GM18909 (cell line): ENCODE data around the gene TENT4B.

ENCODE experiments used
- ATAC-seq: cut with Tn5 transposase; IDR thresholded peaks from one replicate; pipeline ENCODE4 v1.9.1; 2021; ENCODE audit warnings: mild to moderate bottlenecking; ENCODE audit not compliant: unreplicated experiment, poor library complexity

The TENT4B gene

DNA sequence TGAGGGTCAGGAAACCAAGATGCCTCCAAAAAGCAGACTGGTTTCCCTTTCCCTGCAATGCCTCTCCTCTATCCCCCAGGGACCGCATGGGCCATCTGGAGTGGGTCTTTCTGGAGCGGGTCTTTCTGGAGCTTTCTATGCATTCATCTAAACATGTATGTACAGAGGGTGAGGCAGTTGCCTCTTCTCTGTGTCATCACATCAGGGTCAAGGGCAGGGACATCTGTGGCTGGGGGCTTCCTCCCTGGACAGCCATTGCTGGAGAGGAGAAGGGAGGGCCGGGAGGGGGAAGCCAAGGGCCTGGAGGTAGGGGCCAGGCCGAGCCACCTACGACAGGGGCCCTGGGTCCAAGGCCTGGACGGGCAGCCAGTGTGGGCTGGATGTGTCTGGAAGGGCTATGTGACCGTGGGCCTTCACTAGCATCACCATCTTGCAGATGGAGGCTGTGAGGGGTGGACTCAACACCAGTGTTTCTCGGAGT is 114.1 kb downstream of the TENT4B start:
- ATAC-seq, result no peak

DNA sequence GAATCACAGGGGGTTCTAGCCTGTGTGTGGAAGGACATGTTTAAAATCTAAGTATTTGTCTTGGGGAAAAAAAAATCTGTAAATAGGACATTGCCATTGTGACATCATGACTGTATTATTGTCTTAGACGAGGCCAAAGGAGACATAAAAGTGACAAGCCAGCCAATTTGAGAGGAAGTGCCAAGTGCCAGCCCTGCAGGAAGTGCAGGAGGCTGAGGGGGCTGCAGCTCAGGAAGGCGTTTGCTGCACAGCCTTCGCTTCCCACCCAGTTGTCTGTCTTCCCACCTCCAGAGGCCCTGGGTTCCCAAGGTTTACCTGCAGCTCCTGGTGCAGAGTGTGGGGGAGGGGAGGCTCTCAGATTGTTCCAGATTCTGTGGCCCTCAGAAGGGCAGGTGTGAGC is 114.5 kb downstream of the TENT4B start:
- ATAC-seq, result no peak

DNA sequence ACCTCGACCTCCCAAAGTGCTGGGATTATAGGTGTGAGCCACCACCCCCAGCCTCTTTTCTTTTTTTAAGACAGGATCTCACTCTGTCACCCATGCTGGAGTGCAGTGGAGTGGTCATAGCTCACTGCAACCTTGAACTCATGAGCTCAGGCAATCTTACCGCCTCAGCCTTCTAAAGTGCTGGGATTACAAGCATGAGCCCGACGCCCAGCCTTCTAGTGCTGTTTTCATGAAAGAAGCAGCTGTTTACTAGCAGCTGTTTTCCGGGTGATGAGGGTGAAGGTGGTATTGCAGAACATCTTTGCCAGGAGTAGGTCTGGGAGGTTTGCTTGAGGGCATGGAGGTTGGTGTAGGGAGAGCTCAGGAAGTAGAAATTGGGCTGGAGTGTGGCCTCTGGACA is 115.2 kb downstream of the TENT4B start:
- no peak for ATAC-seq

DNA sequence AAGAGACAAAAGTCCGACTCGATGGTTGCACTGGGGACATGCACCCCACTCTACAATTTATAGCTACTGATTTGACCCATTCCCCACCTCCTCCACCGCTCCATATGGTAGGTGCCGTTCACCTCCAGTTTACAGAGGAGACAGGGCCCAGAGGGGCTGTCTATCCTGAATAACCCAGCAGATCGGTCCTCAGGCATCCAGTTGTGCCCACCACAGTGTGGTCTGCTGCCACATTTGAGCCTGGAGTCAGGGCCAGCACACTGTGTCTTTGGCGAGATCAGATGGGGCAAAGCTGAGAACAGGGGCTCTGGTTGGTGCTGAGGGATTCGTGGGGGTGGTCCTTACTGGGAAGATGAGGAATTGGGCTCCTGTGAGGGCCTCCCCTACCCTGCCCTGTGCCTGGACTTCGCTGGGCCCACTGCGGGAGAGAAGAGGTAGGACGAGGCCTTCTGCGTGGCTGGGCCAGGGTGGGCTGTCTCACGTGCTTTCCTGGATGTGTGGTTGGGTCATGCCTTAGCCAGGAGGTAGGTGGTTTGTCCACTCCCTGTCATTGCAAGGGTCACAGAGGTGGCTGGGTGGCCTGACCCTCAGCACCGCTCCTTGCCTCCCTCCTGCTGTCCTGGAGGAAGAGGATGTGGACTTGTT is 116.1 kb downstream of the TENT4B start:
- ATAC-seq, result no peak

DNA sequence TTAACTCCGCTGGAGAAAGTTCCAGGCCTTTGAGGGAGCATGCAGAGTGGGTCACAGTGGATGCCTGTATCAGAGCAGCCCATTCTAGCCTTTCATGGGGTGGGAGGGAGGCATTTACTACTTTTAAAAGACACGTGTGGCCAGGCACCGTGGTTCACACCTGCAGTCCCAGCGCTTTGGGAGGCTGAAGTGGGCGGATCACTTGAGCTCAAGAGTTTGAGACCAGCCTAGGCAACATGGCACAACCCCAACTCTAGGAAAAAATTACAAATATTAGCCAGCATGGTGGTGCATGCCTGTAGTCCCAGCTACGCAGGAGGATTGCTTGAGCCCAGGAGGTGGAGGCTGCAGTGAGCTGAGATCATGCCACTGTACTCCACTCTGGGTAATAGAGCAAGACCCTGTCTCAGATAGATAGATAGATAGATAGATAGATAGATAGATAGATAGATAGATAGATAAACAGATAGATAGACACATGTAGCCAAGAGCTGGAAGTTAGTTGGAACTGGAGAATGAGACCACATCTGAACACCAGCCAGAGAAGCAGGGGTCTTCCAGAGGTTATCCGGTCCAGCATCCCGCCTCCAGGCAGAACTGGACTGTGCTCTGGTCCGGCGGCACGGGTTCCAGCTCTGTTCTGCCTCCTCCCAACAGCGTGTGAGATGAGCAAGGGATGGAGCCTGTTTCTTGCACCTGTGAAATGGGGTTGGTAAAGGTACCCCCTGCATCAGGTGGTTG is 116.8 kb downstream of the TENT4B start:
- ATAC-seq, result no peak

DNA sequence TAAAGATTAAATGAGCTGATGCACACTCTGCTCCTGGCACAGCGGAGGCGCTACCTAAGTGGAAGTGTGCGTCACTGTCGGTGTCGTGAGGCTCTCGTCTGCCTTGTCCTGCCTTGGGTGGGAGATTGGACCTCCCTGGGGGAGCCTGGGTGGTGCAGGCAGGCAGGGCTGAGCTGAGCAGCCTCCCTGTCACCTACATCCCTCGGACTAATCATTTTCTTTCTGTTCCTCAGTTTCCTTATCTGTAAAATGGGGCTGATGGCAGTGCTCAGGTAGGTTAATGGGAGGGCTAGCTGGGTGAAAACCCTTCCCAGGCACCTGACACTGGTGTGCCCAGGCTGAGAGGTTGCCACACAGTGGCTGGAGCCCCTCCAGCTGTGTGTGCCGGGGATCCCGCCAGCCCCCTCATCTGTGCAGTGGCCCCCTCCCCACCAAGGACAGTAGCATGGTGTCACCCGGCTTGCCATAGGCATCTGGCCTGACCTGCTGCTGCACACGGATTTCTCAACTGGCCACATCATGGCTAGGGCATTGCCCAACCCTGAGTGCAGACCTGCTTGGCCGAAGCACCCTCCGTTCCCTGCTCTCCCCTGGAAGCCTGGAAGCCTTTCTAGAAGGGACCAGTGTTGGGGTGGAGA is 117.5 kb downstream of the TENT4B start:
- ATAC-seq, result no peak

DNA sequence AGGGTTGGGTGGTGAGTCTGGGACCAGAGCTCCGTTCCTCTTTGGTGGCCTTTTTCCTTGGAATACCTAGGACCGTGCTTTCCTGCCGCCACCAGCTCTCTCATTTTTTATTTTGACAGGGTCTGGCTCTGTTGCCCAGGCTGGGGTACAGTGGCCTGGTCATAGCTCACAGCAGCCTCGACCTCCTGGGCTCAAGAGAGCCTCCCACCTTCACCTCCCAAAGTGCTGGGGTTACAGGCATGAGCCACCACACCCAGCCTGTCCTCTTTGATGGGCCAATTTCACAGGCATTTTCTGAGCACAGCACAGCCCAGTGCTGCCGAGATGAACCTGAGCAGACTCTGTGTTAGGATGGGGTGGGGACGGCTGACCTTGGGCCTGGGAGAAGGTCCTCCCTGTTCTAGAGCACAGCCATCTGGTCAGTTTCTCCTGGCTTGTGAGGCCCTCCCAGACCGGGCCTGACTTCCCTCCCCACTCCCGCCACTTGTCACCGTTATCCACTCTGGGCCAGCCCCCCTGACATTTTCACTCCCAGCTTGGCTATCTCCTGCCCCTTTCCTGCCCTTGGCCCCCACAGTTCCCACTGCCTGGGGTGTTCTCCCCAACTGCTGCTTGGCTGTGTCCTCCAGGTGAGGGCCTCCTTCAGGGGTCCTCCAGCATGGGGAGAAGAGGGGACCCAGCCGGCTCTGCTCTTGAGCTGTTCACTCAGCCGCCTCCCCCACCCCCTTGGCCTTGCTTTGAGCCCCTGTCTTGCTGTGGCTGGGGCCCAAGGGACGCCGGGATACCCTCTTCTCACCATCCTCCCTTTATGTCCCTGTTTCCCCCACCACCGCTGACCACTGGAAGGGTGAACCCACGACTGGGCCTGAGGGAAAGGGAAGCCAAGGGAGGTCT is 118.3 kb downstream of the TENT4B start:
- ATAC-seq, result no peak

DNA sequence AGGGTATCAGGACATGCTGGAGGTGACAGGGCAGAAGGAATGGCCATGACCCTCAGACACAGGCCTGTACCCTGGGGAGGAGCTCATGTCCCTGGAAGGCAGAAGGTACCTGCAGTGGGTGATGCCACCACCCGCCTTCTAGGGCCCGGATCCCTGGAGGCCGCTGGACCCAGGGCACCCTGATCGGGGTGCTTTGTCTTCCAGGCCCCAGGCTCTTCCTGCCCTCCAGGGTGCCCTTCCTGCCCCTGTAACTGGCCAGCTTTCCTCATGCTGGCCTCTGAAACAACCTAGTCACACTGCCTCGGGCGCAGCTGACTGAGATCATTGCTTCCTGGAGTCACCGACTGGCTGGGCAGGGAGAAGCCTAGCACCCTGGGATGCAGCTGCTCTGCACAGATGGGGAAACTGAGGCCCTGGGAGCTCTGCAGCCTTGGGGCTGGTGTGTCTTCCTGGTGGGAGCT is 119.0 kb downstream of the TENT4B start:
- no peak for ATAC-seq

DNA sequence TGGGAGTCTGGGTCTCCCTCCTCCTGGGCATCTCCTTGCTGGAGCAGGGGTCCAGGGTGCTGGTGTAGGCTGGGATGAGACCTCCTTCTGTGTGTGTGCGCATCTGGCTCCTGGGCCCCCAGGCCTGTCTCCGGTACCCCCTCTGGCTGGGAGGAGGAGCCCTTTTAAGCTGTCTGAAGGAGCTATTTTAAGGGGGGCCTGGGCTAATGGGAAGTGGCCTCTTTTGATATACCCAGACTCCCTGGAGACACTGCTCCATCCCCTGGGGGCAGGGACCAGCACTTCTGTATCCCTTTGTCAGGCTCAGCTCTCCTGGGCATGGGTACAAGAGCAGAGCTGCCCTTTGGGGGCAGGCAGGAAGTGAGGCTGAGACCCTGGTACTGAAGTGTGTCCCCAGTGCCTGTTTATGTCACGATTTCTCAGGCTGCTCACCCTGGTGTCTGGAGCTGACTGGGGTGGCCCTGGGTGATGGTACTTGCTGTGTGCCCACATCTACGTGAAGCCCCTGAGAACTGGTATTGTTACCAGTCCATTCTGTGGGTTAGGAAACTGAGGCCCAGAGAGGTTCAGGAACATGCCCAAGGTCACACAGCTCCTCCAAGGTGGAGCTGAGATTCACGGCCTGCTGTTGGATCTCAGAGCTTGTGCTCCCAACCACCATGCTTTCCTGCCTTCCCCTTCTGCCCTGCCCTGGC is 119.7 kb downstream of the TENT4B start:
- ATAC-seq, result no peak

DNA sequence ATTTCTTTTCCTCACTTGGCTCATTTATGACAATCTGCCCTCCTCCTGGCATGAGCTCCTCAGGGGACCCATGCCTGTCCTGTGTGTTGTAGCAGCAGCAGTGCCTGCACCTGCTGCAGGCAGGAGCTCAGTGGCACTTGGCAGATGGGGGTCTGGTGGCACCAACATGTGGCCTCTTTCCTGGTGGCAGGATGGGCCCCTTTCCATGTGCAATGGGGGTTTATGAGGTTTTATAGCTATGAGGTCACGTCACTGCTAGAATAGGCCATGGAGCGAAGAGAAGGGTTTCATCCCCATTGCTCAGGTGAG is 120.2 kb downstream of the TENT4B start:
- ATAC-seq, result no peak

DNA sequence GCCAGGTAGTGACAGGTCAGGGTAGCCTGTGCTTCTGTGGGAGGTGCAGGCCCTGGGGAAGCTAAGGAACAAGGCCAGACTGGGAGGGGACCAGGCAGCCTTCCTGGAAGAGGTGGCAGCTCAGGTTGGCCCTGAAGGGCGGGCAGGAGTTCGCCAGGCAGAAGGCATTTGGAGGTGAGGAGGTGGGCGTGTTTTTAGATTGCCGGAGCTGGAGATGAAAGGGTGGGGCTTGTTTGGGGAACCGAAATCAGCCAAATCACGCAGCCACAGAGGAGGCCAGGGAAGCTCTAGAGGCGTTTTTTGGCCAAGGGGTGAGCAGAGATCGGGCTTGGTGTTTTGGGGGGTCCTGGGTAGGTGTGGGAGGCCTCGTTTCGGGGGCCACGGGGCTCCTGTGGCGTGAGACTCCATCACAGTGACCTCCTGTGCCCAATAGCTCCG is 120.8 kb downstream of the TENT4B start:
- ATAC-seq, result peak; percentile 75

DNA sequence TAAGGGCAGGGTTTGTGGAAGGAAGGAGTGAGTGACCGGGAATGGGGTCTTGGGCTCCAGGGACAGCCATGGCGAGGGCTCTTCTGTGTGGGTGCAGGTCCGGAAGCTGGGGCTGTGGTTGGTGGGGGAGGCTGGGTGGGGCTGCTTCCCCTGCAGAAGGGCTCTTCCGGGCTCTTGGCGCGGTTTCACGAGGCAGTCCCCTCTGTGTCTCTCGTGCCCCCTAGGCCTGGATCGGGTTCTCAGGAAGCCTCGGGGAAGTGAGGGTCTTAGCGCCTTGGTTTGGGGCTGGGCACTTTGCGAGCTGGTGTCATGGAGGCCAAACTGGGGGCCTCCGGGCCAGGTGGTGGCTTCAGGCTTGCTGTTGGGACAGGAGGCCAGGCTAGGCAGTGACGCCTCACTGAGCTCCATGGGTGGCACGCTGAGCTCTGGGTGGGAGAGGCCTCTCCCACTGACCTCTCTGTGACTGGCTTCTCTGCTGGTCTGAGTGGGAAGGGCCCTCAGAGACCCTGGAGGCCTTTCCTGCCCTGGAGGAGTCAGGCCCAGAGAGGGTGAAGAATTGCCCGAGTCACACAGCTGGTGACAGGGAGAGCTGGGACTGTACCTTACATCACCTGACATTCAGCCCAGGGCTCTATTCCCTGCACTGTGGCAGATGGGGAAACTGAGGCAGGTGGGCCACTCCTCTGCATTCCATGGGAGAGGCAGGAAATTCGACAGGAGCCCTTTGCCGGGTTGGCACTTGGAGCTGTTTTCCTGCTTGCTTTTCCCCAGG is 121.4 kb downstream of the TENT4B start:
- ATAC-seq, result peak; percentile 43

DNA sequence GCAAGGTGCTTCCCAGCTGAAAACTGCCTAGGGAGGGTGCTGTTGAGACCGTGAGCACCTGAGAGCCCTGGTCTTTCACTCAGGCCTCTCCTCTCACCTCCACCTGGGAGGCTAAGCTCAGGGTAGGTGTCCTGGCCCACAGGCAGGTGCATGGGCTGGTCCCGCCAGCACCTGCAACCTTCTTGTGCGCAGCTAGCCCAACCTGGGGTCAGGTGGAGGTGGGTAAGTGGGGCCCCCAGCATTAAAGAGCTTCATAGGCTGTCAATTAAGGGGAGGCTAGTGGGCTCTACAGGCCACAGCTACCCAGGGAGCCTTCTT is 122.0 kb downstream of the TENT4B start:
- no peak for ATAC-seq

DNA sequence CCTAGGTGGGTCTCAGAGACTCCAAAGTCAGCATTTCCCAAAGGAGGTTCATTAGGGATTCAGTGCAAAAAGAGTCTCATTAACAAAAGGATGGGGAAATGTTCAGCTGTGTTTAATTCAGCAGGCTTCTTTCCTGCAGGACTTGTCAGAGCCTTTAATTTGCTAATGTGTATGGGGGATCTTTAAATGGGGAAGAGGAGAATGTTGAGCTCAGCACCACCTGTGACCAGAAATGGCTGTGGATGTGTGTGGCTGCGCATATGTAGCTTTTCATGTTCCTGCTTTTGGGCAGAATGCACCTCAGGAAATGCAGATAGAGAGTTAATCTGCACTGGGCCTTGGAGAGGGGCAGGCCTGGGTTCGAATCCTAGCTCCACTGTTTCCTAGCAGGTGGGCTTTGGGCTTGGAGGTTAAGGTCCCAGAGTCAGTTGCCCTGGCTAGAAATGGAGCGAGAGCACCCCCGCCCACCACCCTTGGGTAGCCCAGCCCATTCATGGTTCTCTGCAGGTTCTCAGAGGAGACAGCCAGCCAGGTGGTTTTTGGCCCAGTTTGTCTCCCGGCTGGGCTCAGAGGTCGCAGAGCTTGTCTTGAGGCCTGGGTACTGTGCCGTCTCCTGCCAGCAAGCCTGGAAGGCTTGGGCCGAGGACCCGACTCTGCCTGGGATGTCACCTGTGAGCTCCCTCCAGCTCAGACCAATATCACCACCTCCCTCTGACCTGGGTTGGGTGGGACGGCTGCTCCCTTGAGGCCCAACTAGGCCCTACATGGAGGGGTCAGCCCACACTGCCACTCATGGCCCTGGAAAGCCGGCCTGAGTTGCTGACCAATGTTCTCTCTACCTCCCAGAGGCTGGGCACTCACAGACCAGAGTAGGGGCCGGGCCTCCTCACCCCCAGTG is 122.6 kb downstream of the TENT4B start:
- no peak for ATAC-seq

DNA sequence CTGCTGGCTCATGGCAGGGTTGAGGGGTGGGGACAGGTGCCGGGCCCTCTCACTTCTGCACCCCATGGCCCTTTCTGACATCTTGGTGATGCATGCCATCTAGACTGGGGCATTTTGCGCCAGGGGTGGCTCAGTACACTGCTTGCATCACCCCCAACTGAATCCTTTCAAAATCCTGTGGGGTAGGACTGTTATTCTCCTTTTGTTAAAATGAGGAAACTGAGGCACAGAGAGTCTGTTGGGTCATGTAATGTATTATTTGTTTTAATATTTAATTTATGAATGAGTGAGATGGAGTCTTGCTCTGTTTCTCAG is 123.2 kb downstream of the TENT4B start:
- no peak for ATAC-seq

DNA sequence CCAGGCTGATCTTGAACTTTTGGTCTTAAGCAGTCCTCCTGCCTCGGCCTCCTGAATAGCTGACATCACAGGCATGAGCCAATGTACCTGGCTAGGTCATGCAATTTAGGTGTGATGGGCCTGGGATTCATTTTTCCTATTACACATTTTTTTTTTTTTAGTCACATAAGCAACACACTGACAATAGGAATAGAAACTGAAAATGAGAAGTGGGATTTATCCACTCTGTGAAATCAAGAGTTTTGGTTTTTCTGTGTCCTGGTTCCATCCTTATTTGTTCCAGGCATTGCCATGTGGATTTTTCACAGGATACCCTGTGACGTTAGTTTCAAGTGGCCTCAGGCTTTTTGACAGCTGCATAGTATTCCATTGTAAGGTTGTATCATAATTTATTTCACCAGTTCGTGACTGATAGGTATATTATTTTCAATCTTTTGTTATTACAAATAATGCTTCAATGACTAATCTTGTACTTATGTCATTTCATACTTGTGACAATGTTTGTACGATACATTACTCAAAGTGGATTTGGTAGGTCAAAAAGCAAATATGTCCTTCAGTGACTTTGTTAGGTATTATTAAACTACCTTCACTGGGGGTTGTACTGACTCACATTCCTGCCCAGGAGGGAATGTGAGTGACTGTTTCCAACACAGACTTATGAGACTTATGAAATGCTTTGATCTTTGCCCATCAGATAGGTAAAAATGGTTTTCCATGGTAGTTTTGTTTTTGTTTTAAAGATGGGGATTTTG is 123.9 kb downstream of the TENT4B start:
- ATAC-seq, result no peak

DNA sequence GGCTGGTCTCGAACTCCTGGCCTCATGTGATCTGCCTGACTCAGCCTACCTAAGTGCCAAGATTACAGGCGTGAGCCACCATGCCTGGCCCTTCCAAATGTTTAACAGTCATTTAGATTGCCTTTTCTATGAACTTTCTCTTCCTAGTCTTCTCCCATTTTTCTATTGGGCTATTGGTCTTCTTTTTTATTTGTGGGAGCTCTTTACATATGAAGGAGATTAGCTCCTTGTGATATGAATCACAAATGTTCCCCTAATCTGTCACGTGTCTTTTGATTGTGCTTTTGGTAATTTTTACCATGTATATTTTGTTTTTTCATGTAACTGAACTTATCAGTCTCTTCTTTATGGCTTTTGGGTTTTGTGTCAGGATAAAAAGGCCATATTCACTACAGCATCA is 125.1 kb downstream of the TENT4B start:
- no peak for ATAC-seq

DNA sequence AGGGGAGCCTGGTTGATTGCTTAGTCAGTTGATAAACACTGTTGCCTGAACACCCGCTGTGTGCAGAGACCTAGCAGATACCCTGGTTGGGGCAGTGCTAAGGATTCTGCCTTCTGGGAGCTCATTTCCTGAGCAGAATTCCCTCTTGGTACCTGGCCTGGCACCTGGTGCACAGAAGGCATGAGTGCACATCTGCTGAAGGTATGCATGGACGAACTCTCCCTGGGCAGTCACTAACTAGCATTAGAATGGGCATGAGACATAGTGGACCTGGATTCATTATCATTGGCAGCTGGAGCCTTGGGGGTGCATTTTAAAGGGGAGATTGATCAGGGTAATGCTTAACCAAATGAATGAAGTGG is 126.4 kb downstream of the TENT4B start:
- ATAC-seq, result no peak
